NCI-H1436 (cell line): ENCODE results near the gene ABAT.

ENCODE experiments used
- DNase-seq: peaks from one replicate; lab custom pipeline; 2025; lab: John Stamatoyannopoulos, UW

Gene ABAT

DNA sequence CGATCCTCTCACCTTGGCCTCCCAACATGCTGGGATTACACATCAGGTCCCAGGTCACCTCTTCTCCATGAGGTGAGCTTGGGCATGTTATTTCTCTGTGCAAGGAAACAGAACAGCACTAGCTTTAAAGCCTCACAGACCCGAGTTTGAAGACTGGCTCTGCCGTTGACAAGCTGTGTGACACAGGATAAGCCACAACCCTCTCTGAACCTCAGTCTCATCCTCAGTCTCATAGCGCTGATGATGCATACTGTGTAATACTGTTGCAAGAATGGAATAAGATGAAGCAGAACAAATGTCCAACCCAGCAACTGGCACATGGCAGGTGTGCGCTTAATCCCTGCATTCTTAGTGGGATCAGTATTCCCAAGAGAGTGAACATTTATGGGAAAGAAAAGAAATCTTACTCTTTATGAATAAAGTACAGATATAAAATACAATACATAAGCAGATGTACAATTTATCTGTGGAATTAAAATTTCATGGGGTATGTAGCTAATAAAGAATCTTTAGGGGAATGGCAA lies 43.5 kb downstream of the ABAT start:
- DNase-seq = no peak

DNA sequence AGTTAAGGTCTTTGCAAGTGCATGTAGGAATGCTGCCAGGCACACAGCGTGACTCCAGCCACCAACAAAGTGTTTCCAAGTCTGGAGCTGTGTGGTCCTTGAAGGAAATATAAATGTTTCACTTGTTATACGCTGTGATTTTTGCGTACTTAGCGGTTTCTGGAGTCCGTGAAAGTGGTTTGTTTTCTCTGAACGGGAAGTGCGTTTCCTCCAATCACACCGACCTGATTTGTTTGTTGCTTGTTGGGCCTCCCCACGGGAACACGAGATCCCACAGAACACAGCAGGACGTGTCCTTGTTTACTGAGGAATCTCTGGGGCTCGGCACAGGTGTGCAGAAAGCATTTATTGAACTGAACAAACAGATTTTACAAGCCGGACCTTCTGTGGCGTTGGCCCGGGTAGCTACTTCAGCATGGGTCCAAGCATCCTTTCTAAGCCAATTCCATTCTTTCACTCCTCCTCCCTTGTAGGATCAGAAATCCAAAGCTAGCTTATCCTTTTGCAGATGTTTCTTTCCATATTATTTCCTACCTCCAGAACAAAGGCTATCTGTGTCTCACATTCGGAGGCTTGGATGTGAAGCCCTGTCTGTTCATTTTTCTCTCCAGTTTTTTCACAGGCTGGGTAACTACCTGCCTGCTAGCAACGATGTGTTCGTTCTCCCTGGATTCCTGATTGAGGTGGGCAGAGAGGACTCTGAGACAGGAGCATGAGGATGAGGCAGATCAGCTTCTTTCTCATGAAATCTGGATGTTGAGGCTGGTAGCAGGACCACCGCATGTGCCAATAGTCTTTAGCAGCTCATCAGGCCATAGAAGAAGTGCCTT lies 44.6 kb downstream of the ABAT start:
- no peak for DNase-seq

DNA sequence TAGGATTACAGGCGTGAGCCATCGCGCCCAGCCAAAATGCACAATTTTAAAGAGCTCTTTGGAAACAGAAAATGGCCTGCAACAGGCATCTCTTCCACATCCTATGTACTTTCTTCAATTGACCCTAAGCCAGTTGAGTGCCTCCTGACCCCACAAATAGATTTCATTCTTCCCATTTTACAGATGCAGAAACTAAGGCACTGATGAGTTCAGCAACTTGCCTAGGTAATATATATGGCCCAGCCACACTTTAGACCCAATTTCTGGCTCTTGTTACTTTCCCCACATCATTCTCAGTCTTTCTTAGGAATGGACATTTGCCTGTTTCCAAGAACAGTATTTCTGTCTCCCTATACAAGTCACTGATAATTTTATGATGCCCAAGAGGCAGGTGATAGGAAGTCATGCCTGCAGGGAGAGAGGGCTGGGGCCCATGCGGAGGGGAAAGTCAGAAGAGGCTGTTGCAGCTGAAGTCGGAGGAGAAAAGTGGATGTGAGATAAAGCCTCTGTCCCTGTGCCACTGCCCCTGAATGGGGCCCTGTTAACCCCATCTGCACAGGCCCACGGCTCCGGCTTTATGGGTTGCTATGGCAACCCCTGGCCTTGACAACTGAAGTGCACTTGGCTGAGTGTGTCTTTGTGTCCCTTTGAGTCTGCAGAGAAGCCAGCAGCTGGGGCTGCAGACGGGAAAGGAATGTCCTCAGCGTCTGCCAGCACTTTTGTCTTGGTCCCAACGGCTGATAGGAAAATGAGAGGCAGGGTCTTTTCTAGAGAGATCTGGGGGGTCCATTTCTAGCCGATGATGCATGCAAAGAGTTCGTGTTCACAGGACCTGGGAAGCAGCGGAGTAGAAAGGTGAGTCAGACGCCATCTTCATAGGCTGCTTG lies 45.9 kb downstream of the ABAT start:
- peak; percentile 65 for DNase-seq

- no peak for DNase-seq
Observed at GRCh38 chr16:8720967-8721308, 46.5 kb downstream of the ABAT start.

- DNase-seq = peak; percentile 13
Observed at GRCh38 chr16:8721336-8722024, 47.1 kb downstream of the ABAT start.

GRCh38 chr16:8722025-8722348 lies 47.6 kb downstream of the ABAT start:
- no peak for DNase-seq

DNA sequence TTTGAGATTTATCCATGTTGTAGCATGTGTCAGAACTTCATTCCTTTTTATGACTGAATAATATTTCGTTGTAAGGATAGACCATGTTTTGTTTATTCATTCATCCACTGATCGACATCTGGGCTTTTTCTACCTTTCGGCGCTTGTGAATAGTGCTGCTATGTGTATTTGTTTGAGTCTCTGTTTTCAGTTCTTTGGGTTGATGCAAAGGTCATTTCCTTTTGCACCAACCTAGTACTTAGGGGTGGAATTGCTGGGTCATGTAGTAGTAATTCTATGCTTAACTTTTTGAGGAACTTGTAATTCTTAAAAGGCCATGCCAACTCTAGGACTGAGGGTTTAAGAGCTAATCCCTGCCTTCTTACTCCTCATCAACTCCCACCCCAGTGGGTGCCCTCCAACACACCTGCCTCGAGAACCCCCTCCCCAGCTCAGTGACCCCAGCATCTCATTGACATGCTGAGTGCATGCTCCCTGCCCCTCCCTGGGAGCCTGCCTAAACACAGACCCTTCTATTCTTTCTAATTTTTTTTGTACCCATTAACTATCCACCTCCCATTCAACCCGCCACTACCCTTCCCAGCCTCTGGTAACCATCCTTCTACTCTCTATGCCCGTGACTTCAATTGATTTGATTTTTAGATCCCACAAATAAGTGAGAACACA lies 51.2 kb downstream of the ABAT start:
- DNase-seq = no peak

DNA sequence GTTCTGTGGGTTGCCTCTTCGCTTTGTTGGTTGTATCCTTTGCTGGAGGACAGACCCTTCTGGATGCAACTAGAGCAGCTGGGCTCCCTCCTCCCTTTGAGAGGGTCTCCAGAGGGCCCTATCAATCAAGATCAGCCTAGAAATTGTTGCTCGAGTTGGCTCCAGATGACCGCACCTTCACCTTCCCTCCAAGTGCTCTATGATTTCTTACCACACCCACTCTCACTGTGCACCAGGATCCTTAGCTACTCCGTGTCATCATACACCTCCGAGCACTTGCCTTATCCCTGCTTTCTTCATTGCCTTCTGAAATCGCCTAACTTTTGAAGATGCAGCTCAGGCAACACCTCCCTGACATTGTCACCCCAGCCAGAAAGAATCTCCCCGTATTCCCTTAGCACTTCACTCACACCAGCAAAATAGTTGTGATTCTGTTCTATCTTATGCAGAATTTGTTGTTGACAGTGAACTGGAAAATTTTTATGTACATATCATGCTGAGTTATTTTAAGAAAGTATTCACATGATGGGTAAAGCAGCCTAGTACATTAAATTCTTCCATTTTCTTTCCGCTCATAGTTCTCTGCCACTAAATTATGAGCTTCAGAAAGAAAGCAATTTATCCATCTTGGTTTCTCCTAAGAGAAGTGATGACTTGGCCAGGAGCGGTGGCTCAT lies 52.9 kb downstream of the ABAT start:
- no peak for DNase-seq

DNA sequence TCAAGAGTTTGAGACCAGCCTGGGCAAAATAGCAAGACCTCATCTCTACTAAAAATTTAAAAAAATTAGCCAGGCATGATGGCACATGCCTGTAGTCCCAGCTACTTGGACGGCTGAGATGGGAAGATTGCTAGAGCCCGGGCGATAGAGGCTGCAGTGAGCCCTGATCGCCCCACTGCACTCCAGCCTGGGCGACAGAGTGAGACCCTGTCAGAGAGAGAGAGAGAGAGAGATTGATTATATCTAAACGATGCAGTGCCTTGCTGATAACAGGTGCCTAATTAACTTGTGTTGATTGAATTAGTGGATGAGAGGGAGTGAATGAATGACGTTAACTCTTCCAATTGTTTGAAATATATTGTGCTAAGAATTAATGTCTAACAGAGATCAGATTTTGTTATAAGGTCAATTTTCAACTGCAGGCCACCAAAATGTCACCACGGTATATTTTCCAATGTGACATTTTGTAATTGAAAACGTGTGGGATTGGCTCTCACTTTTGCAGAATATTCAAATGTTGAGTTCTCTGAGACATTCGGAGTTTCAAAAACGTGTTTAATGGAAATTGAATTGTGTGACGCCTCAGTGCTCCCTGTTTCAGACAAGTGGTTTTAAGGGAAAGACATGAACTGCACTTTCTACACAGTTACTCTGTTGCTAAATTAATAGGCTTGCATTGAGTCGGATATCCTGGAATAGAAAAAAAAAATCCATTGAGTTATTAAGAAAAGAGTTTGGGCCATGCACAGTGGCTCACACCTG lies 53.6 kb downstream of the ABAT start:
- no peak for DNase-seq

GRCh38 chr16:8729779-8730334 lies 55.4 kb downstream of the ABAT start:
- DNase-seq = no peak

GRCh38 chr16:8730335-8730915 lies 56.0 kb downstream of the ABAT start:
- DNase-seq = no peak

GRCh38 chr16:8733849-8734540 lies 59.6 kb downstream of the ABAT start:
- no peak for DNase-seq

- DNase-seq = no peak
Observed at GRCh38 chr16:8735574-8735973, 61.2 kb downstream of the ABAT start.

DNA sequence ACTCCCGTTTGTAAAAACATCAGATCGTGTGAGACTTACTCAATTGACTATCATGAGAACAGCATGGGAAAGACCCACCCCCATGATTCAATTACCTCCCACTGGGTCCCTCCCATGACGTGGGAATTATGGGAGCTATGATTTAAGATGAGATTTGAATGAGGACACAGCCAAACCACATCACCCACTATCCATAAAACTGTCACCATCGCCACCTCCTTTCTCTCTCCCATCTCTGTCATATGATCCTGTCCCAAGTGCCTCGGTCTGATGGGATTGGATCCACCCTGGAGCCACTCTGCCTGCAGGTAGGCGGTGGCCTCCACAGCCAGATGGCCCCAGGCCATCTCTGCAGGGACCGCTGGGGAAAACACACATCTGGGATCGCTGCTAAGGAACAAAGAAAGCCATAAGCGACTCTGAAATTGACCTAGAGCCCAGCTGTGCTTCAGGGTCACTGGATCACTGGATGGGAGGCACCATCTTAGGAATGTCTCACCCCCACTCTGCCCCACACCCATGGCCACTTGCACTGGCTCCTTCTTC lies 61.8 kb downstream of the ABAT start:
- no peak for DNase-seq

- DNase-seq = no peak
Observed at GRCh38 chr16:8739151-8739550, 64.7 kb downstream of the ABAT start.

DNA sequence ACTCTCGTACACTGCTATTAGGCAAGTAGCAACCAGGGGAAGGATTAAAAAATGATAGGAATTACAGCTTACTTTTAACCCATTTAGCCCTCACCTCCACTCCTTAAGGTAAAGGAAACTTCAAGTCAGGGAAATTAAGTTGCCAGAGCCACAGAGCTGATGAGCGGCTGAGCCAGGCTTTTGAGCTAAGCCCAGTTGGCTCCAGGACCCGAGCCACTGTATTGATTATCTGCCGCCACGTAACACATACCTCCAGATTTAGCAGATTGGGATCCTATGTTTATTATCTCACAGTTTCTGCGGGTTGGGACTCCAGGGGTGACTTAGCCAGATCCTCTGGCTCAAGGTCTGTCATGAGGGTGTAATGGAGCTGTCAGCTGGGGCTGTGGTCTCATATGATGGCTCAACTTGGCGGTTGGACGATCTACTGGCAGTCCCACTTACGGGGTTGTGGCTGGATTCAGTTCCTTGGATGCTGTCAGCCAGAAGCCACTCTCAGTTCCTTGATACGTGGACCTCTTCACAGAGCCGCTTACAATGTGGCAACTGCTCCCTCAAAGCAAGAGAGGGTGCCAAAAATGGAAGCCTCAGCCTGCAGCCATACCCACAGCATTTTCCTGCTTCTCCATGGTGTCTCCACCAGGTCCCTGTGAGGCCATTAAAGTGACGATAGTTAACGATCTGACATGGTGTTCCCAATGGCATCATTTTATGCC lies 65.7 kb downstream of the ABAT start:
- DNase-seq = no peak

GRCh38 chr16:8740775-8741355 lies 66.4 kb downstream of the ABAT start:
- DNase-seq = no peak

DNA sequence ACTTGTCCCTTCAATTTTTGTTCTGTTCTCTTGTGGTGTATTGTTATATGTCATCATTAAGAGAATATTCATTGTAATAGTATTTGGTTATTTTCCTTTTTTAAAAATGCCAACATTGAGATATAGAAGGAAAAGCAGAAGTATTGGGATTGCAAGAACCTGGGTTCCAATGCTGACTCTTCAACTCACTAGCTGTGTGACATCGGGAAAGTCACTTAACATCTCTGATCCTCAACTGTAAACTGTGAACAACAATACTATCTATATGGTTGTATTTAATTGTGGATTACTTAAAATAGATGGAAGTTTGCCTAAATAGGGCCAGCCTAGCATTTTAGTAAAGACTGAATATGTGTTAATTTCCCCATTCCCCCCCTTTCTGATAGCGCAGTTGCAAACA lies 67.2 kb downstream of the ABAT start:
- DNase-seq = no peak
